A673 (cell line): ENCODE measurements around the gene TRAM2. TPM values are rescaled to one million over a fixed set of nuclear protein-coding genes. Genes with fewer than 3 reads are reported as not detected.

Experiments
- BruUV-seq: library from RNA; stranded (reverse); fragments of 400-500 nt; replicated peaks from 2 replicates; lab custom pipeline; 2021; lab: Mats Ljungman, UMichigan
- CTCF ChIA-PET: fragments of 300-600 bp; sonication (Branson Sonifier 250); formaldehyde crosslinking; loops from one replicate; lab custom pipeline; 2022; ENCODE audit warnings: antibody characterized with exemption; lab: Charles Lee
- POLR2A ChIA-PET: fragments of 300-600 bp; sonication (Branson Sonifier 250); formaldehyde crosslinking; loops from one replicate; lab custom pipeline; 2022; ENCODE audit warnings: antibody characterized with exemption; ENCODE audit not compliant: low non-redundant PET; lab: Charles Lee
- DNase-seq: peaks from one replicate; pipeline ENCODE4 v3.0.0-alpha.2; 2015; ENCODE audit warnings: low spot score
- H3K27ac ChIP-seq: fragments of 200-600 bp; sonication (generic); 2 replicates; pipeline ENCODE4 v1.5.1; 2016; ENCODE audit warnings: mixed run types, low read depth, mild to moderate bottlenecking, mixed read lengths, antibody characterized with exemption, low read length; ENCODE audit not compliant: poor library complexity, severe bottlenecking
- H3K27me3 ChIP-seq: fragments of 200-600 bp; sonication (generic); replicated peaks from 2 replicates; pipeline ENCODE4 v1.6.1; 2017; ENCODE audit warnings: mixed run types, low read depth, mild to moderate bottlenecking, mixed read lengths, antibody characterized with exemption, low read length; ENCODE audit not compliant: insufficient read depth, poor library complexity
- H3K36me3 ChIP-seq: fragments of 200-600 bp; sonication (generic); 2 replicates; pipeline ENCODE4 v1.6.1; 2016; ENCODE audit warnings: mixed run types, mild to moderate bottlenecking, mixed read lengths, antibody characterized with exemption, low read length; ENCODE audit not compliant: insufficient read depth, poor library complexity, severe bottlenecking
- H3K4me1 ChIP-seq: fragments of 200-600 bp; sonication (generic); 2 replicates; pipeline ENCODE4 v1.6.1; 2017; ENCODE audit warnings: mixed run types, mild to moderate bottlenecking, mixed read lengths, antibody characterized with exemption, low read length; ENCODE audit not compliant: insufficient read depth, poor library complexity, severe bottlenecking
- H3K4me3 ChIP-seq: fragments of 200-600 bp; sonication (generic); 2 replicates; pipeline ENCODE4 v1.5.1; 2016; ENCODE audit warnings: low read depth, mixed run types, mild to moderate bottlenecking, mixed read lengths, low read length; ENCODE audit not compliant: poor library complexity, severe bottlenecking
- H3K9me3 ChIP-seq: fragments of 200-600 bp; sonication (generic); 2 replicates; pipeline ENCODE4 v1.6.1; 2016; ENCODE audit warnings: mixed run types, low read depth, mild to moderate bottlenecking, mixed read lengths, antibody characterized with exemption, low read length; ENCODE audit not compliant: poor library complexity, severe bottlenecking
- CTCF ChIP-seq: fragments of 300-800, 200-600 bp; sonication (generic); conservative IDR thresholded peaks from 2 replicates; pipeline ENCODE4 v1.5.1; 2017; ENCODE audit warnings: low read depth, mild to moderate bottlenecking, antibody characterized with exemption, low read length, moderate library complexity, mixed read lengths
- EZH2 ChIP-seq: fragments of 200-600 bp; sonication (generic); IDR thresholded peaks from 2 replicates; pipeline ENCODE4 v1.6.1; 2017; ENCODE audit warnings: borderline replicate concordance, low read depth, mild to moderate bottlenecking, mixed read lengths, antibody characterized with exemption, low read length; ENCODE audit not compliant: poor library complexity, severe bottlenecking
- intact Hi-C: fragments of 100-400 bp; cut with micrococcal nuclease; formaldehyde crosslinking; loops from one replicate; pipeline ENCODE4 v1.10.0; 2022; ENCODE audit not compliant: unreplicated experiment
- total RNA-seq: library from RNA; stranded (reverse); gene quantifications from 2 replicates; pipeline ENCODE4 v1.2.3, GENCODE V29; 2021

The TRAM2 gene
- total RNA-seq, 1 experiment from 2014 or later = 21.9 TPM

GRCh38 chr6:52496631-52497030 lies 80.2 kb downstream of the TRAM2 start:
- Histone ChIP-seq H3K36me3 (no peaks in the 10 kb centered on the region), H3K27ac (no peak overlapping the region), H3K9me3 (no peaks in the 10 kb centered on the region), H3K27me3 (no peaks in the 10 kb centered on the region), H3K4me3 (no peak overlapping the region), H3K4me1 (no peaks in the 10 kb centered on the region)
- POLR2A ChIA-PET = no interaction called here
- no peak for DNase-seq
- BruUV-seq = no TSS peak
- intact Hi-C loops = no loop called here
- TF ChIP-seq CTCF = no peak
- no peak for TF ChIP-seq EZH2
- CTCF ChIA-PET = no interaction called here

GRCh38 chr6:52495922-52496321 lies 80.9 kb downstream of the TRAM2 start:
- no TSS peak for BruUV-seq
- intact Hi-C loops = no loop called here
- Histone ChIP-seq H3K36me3 (no peaks in the 10 kb centered on the region), H3K27me3 (no peaks in the 10 kb centered on the region), H3K27ac (no peak overlapping the region), H3K4me1 (no peaks in the 10 kb centered on the region), H3K4me3 (no peak overlapping the region), H3K9me3 (no peaks in the 10 kb centered on the region)
- DNase-seq = no peak
- TF ChIP-seq EZH2 = no peak
- no peak for TF ChIP-seq CTCF
- ChIA-PET POLR2A (no interaction called here), CTCF (no interaction called here)

- DNase-seq = no peak
- TF ChIP-seq EZH2 = no peak
- CTCF ChIA-PET = no interaction called here
- no peak overlapping the region for H3K27ac ChIP-seq
- H3K36me3 ChIP-seq = no peaks in the 10 kb centered on the region
- POLR2A ChIA-PET = no interaction called here
- no peak overlapping the region for H3K4me3 ChIP-seq
- H3K27me3 ChIP-seq = no peaks in the 10 kb centered on the region
- BruUV-seq = no TSS peak
- no peaks in the 10 kb centered on the region for H3K4me1 ChIP-seq
- H3K9me3 ChIP-seq = no peaks in the 10 kb centered on the region
- intact Hi-C loops = no loop called here
Measured at GRCh38 chr6:52494298-52495072, 82.4 kb downstream of the TRAM2 start.

- BruUV-seq = no TSS peak
- no peak for DNase-seq
- no peak overlapping the region for H3K4me3 ChIP-seq
- ChIA-PET POLR2A (no interaction called here), CTCF (no interaction called here)
- no peaks in the 10 kb centered on the region for H3K4me1 ChIP-seq
- H3K27ac ChIP-seq = no peak overlapping the region
- H3K36me3 ChIP-seq = no peaks in the 10 kb centered on the region
- TF ChIP-seq EZH2 (no peak), CTCF (no peak)
- H3K27me3 ChIP-seq = no peaks in the 10 kb centered on the region
- intact Hi-C loops = no loop called here
- H3K9me3 ChIP-seq = no peaks in the 10 kb centered on the region
Measured at GRCh38 chr6:52493669-52494068, 83.2 kb downstream of the TRAM2 start.
